ENCODE results near the gene GFY. TPM values are rescaled to one million over a fixed set of nuclear protein-coding genes. Genes with fewer than 3 reads are reported as not detected.

GFY gene
- polyA plus RNA-seq, 3 donors = not detected

Other genes with a start within 250 kb of the GFY start
- gene SLC6A16, start 100.2 kb upstream of the GFY start, polyA plus RNA-seq = 1 to 10 TPM in 1 of 3 donors, under 1 TPM in 2; 0.21 to 1.5 (median 0.55) TPM
- gene CD37, start 90.0 kb upstream of the GFY start, polyA plus RNA-seq = 100 to 1,000 TPM; 147 to 380 (median 194) TPM
- gene TEAD2, start 63.0 kb upstream of the GFY start, polyA plus RNA-seq = not detected
- not detected for gene DKKL1, start 61.5 kb upstream of the GFY start, polyA plus RNA-seq
- gene KASH5, start 37.1 kb upstream of the GFY start, polyA plus RNA-seq = not detected
- gene PTH2, start 1.9 kb upstream of the GFY start, polyA plus RNA-seq = not detected
- under 1 TPM in 2 of 3 donors, not detected in 1; 0.04 to 0.09 TPM for gene SLC17A7, start 16.1 kb downstream of the GFY start, polyA plus RNA-seq
- 100 to 1,000 TPM in 1 of 3 donors, 10 to 100 TPM in 2; 62.3 to 102 (median 83.9) TPM for gene PIH1D1, start 26.4 kb downstream of the GFY start, polyA plus RNA-seq
- gene ALDH16A1, start 27.8 kb downstream of the GFY start, polyA plus RNA-seq = 10 to 100 TPM; 30.8 to 39.5 (median 31.2) TPM
- gene FLT3LG, start 48.8 kb downstream of the GFY start, polyA plus RNA-seq = 10 to 100 TPM in 1 of 3 donors, 1 to 10 TPM in 2; 5.0 to 13.8 (median 6.9) TPM
- 1,000 to 10,000 TPM in 1 of 3 donors, 100 to 1,000 TPM in 2; 655 to 1,621 (median 663) TPM for gene RPL13A, start 62.2 kb downstream of the GFY start, polyA plus RNA-seq
- gene RPS11, start 71.0 kb downstream of the GFY start, polyA plus RNA-seq = 1,000 to 10,000 TPM; 1,103 to 4,925 (median 1,481) TPM
- 100 to 1,000 TPM; 720 to 930 (median 724) TPM for gene FCGRT, start 87.3 kb downstream of the GFY start, polyA plus RNA-seq
- 10 to 100 TPM in 1 of 3 donors, not detected in 2; 50.2 TPM for gene RCN3, start 102.6 kb downstream of the GFY start, polyA plus RNA-seq
- gene NOSIP, start 155.2 kb downstream of the GFY start, polyA plus RNA-seq = 100 to 1,000 TPM in 1 of 3 donors, 10 to 100 TPM in 2; 63.4 to 120 (median 96.4) TPM
- gene PRRG2, start 155.9 kb downstream of the GFY start, polyA plus RNA-seq = under 1 TPM in 1 of 3 donors, not detected in 2; 0.49 TPM
- gene PRR12, start 165.8 kb downstream of the GFY start, polyA plus RNA-seq = 1 to 10 TPM in 1 of 3 donors, under 1 TPM in 2; 0.04 to 3.3 (median 0.11) TPM
- 10 to 100 TPM; 74.9 to 91.7 (median 80.0) TPM for gene RRAS, start 214.8 kb downstream of the GFY start, polyA plus RNA-seq
- 1 to 10 TPM in 1 of 3 donors, under 1 TPM in 2; 0.39 to 7.5 (median 0.68) TPM for gene SCAF1, start 216.8 kb downstream of the GFY start, polyA plus RNA-seq
- 100 to 1,000 TPM in 1 of 3 donors, 10 to 100 TPM in 2; 29.8 to 115 (median 41.1) TPM for gene IRF3, start 240.5 kb downstream of the GFY start, polyA plus RNA-seq
- 10 to 100 TPM in 1 of 3 donors, 1 to 10 TPM in 2; 5.7 to 10.3 (median 8.6) TPM for gene BCL2L12, start 240.5 kb downstream of the GFY start, polyA plus RNA-seq

Measured in CD14-positive monocyte (primary cell).